BE2C (cell line): ENCODE results near the gene RNF212B.

Experiments used
- DNase-seq: peaks from one replicate; pipeline ENCODE4 v3.0.0-alpha.2; 2020
- H3K27me3 ChIP-seq: fragments of 250-450 bp; sonication (Bioruptor Pico); 2 replicates; pipeline ENCODE4 v1.5.1; 2020; ENCODE audit warnings: mild to moderate bottlenecking
- H3K36me3 ChIP-seq: fragments of 250-450 bp; sonication (Bioruptor Pico); 2 replicates; pipeline ENCODE4 v1.5.1; 2020; ENCODE audit warnings: mild to moderate bottlenecking
- H3K4me1 ChIP-seq: fragments of 250-450 bp; sonication (Bioruptor Pico); 2 replicates; pipeline ENCODE4 v1.5.1; 2020
- H3K4me3 ChIP-seq: 2 replicates; pipeline ENCODE4 v1.5.1; 2011; ENCODE audit warnings: low read depth, low read length
- H3K9me3 ChIP-seq: fragments of 250-450 bp; sonication (Bioruptor Pico); 2 replicates; pipeline ENCODE4 v1.5.1; 2020
- TF ChIP-seq, protein P1 (sequence below): IDR thresholded peaks from 2 replicates; pipeline ENCODE4 v1.5.1; 2012; ENCODE audit warnings: mild to moderate bottlenecking, low read depth, low read length

Gene RNF212B

DNA sequence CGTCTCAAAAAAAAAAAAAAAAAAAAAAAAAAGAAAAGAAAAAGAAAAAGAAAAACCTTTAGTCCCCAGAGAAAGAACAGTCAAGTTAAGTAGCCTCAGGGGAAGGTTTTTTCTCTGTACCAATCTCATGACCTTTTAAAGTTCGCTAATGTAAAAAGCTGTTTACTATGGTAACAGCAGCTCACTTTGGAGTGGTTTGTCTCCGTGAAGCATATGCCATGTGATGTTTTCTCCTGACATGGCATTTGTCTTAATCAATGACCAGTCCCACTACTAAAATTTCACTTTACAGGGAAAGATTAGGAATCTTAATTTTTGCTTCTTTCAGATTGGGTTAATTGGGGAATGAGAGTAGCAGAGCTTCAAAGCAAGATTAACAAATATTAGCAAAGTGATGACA, 4.3 kb downstream of the RNF212B start:
- Histone ChIP-seq H3K4me3 (no peak overlapping the region), H3K9me3 (no peaks in the 10 kb centered on the region), H3K4me1 (no peaks in the 10 kb centered on the region), H3K36me3 (no peaks in the 10 kb centered on the region), H3K27me3 (peaks cover 40% of the 10 kb centered on the region)
- TF ChIP-seq, protein P1, sequence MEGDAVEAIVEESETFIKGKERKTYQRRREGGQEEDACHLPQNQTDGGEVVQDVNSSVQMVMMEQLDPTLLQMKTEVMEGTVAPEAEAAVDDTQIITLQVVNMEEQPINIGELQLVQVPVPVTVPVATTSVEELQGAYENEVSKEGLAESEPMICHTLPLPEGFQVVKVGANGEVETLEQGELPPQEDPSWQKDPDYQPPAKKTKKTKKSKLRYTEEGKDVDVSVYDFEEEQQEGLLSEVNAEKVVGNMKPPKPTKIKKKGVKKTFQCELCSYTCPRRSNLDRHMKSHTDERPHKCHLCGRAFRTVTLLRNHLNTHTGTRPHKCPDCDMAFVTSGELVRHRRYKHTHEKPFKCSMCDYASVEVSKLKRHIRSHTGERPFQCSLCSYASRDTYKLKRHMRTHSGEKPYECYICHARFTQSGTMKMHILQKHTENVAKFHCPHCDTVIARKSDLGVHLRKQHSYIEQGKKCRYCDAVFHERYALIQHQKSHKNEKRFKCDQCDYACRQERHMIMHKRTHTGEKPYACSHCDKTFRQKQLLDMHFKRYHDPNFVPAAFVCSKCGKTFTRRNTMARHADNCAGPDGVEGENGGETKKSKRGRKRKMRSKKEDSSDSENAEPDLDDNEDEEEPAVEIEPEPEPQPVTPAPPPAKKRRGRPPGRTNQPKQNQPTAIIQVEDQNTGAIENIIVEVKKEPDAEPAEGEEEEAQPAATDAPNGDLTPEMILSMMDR: no peak
- no peak for DNase-seq

DNA sequence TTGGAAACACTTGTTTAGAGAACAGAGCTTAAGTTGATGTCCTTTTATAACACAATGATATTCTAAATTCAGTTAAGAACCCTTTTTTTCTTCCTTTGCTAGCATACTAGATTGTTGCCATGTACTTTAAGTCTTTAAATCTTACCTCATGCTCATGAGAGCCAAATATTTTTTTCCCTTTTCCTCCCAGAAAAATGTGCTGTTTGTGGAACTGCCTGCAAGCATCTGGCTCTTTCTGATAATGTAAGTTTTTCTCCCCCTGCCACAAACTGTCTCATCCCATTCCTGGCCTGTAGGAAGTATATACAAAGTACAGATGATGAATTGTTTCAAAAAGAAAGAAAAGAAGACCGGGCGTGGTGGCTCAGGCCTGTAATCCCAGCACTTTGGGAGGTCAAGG, 5.3 kb downstream of the RNF212B start:
- no peak overlapping the region for H3K4me3 ChIP-seq
- H3K9me3 ChIP-seq: no peaks in the 10 kb centered on the region
- TF ChIP-seq, protein P1: no peak
- no peak for DNase-seq
- H3K4me1 ChIP-seq: no peaks in the 10 kb centered on the region
- H3K36me3 ChIP-seq: no peaks in the 10 kb centered on the region
- H3K27me3 ChIP-seq: peaks cover 47% of the 10 kb centered on the region

DNA sequence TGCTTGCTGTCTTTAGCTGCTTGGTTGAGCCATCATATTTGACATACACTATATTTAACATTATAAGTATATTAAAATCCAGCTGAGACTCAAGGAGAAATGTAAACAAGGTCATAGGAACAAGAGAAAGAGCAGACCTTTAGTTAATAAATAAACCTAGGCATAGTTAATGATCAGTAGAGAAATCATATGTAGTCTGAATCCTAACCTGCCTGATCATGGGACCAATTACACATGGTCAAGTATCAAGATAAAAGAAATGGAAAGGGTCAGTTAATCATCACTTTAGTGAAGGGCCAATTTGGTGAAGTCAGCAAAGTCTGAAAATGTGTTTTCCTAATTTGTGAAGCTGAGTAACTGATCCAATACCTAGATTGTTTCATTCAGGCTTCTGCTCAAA, 7.5 kb downstream of the RNF212B start:
- peaks cover 67% of the 10 kb centered on the region for H3K27me3 ChIP-seq
- H3K9me3 ChIP-seq: no peaks in the 10 kb centered on the region
- TF ChIP-seq, protein P1: no peak
- H3K4me1 ChIP-seq: no peaks in the 10 kb centered on the region
- H3K4me3 ChIP-seq: no peak overlapping the region
- no peak for DNase-seq
- H3K36me3 ChIP-seq: no peaks in the 10 kb centered on the region

DNA sequence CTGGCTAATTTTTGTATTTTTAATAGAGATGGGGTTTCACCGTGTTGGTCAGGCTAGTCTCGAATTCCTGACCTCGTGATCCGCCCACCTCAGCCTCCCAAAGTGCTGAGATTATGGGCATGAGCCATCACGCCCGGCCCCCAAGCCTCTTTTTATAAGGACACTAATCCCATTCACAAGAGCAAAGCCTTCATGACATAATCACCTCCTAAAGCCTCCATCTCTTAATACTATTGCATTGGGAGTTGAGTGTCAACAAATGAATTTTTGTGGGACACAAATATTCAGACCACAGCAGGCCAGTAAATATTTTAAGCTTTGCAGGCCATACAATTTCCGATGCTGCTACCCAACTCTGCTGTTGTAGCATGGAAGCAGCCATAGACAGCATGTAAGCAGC, 10.9 kb downstream of the RNF212B start:
- peaks cover 73% of the 10 kb centered on the region for H3K27me3 ChIP-seq
- no peaks in the 10 kb centered on the region for H3K4me1 ChIP-seq
- H3K4me3 ChIP-seq: no peak overlapping the region
- TF ChIP-seq, protein P1: no peak
- H3K9me3 ChIP-seq: no peaks in the 10 kb centered on the region
- H3K36me3 ChIP-seq: no peaks in the 10 kb centered on the region
- DNase-seq: no peak

DNA sequence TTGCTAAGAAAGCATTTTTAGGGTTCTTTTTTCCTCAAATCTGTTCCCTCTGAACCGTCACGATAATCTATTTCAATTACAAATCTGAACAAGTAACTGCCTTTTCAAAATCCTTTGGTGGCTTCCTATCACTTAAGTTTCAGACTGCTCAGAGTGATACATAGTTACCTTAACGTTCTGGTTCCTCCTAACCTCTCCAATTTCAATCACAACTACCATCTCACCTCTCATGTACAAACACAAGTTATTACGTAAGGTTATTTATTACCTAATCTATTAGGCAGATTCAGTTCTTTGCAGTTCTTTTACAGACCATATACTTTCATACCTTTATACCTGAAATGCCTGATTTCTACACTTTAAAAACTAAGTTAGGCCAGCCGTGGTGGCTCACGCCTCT, 12.1 kb downstream of the RNF212B start:
- H3K4me1 ChIP-seq: no peaks in the 10 kb centered on the region
- H3K4me3 ChIP-seq: no peak overlapping the region
- H3K9me3 ChIP-seq: no peaks in the 10 kb centered on the region
- no peaks in the 10 kb centered on the region for H3K36me3 ChIP-seq
- peaks cover 66% of the 10 kb centered on the region for H3K27me3 ChIP-seq
- TF ChIP-seq, protein P1: no peak
- DNase-seq: no peak

DNA sequence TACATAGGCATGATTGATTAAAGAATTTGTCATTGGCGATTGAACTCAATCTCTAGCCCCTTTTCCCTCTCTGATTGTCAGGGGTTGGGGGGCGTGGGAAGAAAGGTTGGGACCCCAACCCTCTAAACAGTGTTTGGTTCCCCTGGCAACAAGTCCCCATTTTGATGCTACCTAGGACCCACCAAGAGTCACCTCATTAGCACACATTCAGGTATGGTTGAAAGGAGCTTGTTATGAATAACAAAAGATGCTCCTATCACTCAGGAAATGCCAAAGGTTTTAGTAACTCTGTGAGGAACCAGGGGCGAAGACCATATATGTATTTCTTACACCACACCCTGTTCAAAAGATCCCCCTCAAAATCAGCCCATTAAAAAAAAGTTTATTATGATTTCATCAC, 14.3 kb downstream of the RNF212B start:
- H3K4me3 ChIP-seq: no peak overlapping the region
- no peak for DNase-seq
- TF ChIP-seq, protein P1: no peak
- H3K9me3 ChIP-seq: no peaks in the 10 kb centered on the region
- H3K27me3 ChIP-seq: peaks cover 66% of the 10 kb centered on the region
- no peaks in the 10 kb centered on the region for H3K4me1 ChIP-seq
- H3K36me3 ChIP-seq: no peaks in the 10 kb centered on the region
